HepG2 (cell line): ENCODE data around the gene SLC22A15. TPM values are rescaled to one million over a fixed set of nuclear protein-coding genes. Genes with fewer than 3 reads are reported as not detected.

Experiments
- ATAC-seq: fragments of 200-7000 bp; cut with Tn5 transposase; 3 replicates; pipeline ENCODE4 v1.9.1; 2020; ENCODE audit warnings: mild to moderate bottlenecking, moderate library complexity
- BruUV-seq: library from RNA; stranded (reverse); fragments of 400-500 nt; replicated peaks from 2 replicates; lab custom pipeline; 2021; lab: Mats Ljungman, UMichigan
- CTCF ChIA-PET: fragments of 300-600 bp; formaldehyde crosslinking; extraction: SDS; loops from one replicate; lab custom pipeline; 2021; ENCODE audit warnings: low total read pairs, inconsistent platforms, low intra/inter-chr PET ratio; lab: Yijun Ruan, JAX
- POLR2A ChIA-PET: fragments of 350-600 bp; sonication (Branson Sonifier 250); formaldehyde crosslinking; loops from one replicate; lab custom pipeline; 2020; ENCODE audit warnings: antibody characterized with exemption, inconsistent platforms; lab: Yijun Ruan, JAX
- DNase-seq: peaks from one replicate; pipeline ENCODE4 v3.0.0-alpha.2; 2015; ENCODE audit warnings: low spot score
- FAIRE-seq: peaks from 3 replicates; lab custom pipeline; 2011; peaks lifted over from hg19 to GRCh38; lab: Jason Lieb, UNC
- H2AFZ ChIP-seq: one replicate; pipeline ENCODE4 v1.6.1; 2011; ENCODE audit warnings: low read length, inconsistent platforms
- H3K27ac ChIP-seq: fragments of 300-600 bp; 3 replicates; pipeline ENCODE4 v1.8.0; 2011; ENCODE audit warnings: mixed run types, mild to moderate bottlenecking, mixed read lengths, low read length, inconsistent platforms; ENCODE audit not compliant: insufficient read depth; ENCODE audit errors: extremely low read length
- H3K27me3 ChIP-seq, 2 experiments: fragments of 200-600 bp in 1 of 2; 2 replicates in 1 of 2; 3 replicates in 1 of 2; pipeline versions ENCODE4 v1.6.0 to v1.8.0; 2011; ENCODE audit warnings: low read length in 2 of 2, mild to moderate bottlenecking in 2 of 2, moderate library complexity in 2 of 2, inconsistent platforms in 1 of 2; ENCODE audit not compliant: insufficient read depth in 2 of 2, control insufficient read depth in 1 of 2
- H3K36me3 ChIP-seq, 2 experiments: fragments of 200-600 bp in 1 of 2; replicated peaks in 1 of 2; 2 replicates in 1 of 2; 3 replicates in 1 of 2; pipeline versions ENCODE4 v1.5.1 to v1.8.0; 2011; ENCODE audit warnings: low read length in 2 of 2, inconsistent platforms in 1 of 2; ENCODE audit not compliant: insufficient read depth in 2 of 2, control insufficient read depth in 1 of 2
- H3K4me1 ChIP-seq: 2 replicates; pipeline ENCODE4 v1.5.1; 2012; ENCODE audit warnings: low read length, inconsistent platforms; ENCODE audit not compliant: insufficient read depth
- H3K4me2 ChIP-seq: 2 replicates; pipeline ENCODE4 v1.6.0; 2011; ENCODE audit warnings: low read depth, low read length, inconsistent platforms
- H3K4me3 ChIP-seq, 3 experiments: fragments of 200-600 bp in 1 of 3; sonication (generic), shearing (Covaris generic) in 1 of 3; replicated peaks in 1 of 3; 2 replicates each; pipeline ENCODE4 v1.5.1; 2011 to 2016; ENCODE audit warnings: low read length in 3 of 3, inconsistent platforms in 2 of 3, low read depth in 2 of 3, mild to moderate bottlenecking in 2 of 3, control low read depth in 1 of 3, mixed read lengths in 1 of 3; ENCODE audit not compliant: insufficient read depth in 1 of 3
- H3K79me2 ChIP-seq: one replicate; pipeline ENCODE4 v1.6.1; 2011; ENCODE audit warnings: low read length, inconsistent platforms; ENCODE audit not compliant: insufficient read depth
- H3K9ac ChIP-seq: 2 replicates; pipeline ENCODE4 v1.6.0; 2011; ENCODE audit warnings: mild to moderate bottlenecking, low read depth, low read length, inconsistent platforms; ENCODE audit not compliant: insufficient read depth
- H3K9me3 ChIP-seq: 2 replicates; pipeline ENCODE4 v1.5.1; 2012; ENCODE audit warnings: mild to moderate bottlenecking, low read length
- H4K20me1 ChIP-seq: 2 replicates; pipeline ENCODE4 v1.6.0; 2011; ENCODE audit warnings: inconsistent platforms, mild to moderate bottlenecking, low read length, moderate library complexity; ENCODE audit not compliant: insufficient read depth
- AHR ChIP-seq: IDR thresholded peaks from 2 replicates; pipeline ENCODE4 v1.6.1; 2018; ENCODE audit warnings: missing genetic modification reagents, missing compliant biosample characterization
- ATF7 ChIP-seq, 2 experiments: fragments of 450-650 bp in 1 of 2; sonication (generic) in 1 of 2; formaldehyde crosslinking in 1 of 2; IDR thresholded peaks; 2 replicates each; pipeline versions ENCODE4 v1.4.0 to v1.6.1; 2016 to 2020; ENCODE audit warnings: antibody characterized with exemption in 1 of 2, mild to moderate bottlenecking in 1 of 2, missing genetic modification reagents in 1 of 2
- ETV5 ChIP-seq: IDR thresholded peaks from 2 replicates; pipeline ENCODE4 v1.6.1; 2018; ENCODE audit warnings: missing biosample characterization, missing genetic modification reagents, inconsistent platforms, borderline replicate concordance
- GABPB1 ChIP-seq: IDR thresholded peaks from 2 replicates; pipeline ENCODE4 v1.6.1; 2016; ENCODE audit warnings: mild to moderate bottlenecking, missing genetic modification reagents, moderate library complexity, missing compliant biosample characterization
- HNF4A ChIP-seq: sonication (generic); formaldehyde crosslinking; IDR thresholded peaks from 2 replicates; pipeline ENCODE4 v1.4.0; 2020; ENCODE audit warnings: missing genetic modification reagents
- KAT8 ChIP-seq: IDR thresholded peaks from 2 replicates; pipeline ENCODE4 v1.6.1; 2016; ENCODE audit warnings: missing genetic modification reagents, missing compliant biosample characterization
- PAXIP1 ChIP-seq: sonication (generic); formaldehyde crosslinking; conservative IDR thresholded peaks from 2 replicates; pipeline ENCODE4 v1.4.0; 2020; ENCODE audit warnings: mild to moderate bottlenecking, missing genetic modification reagents, moderate library complexity
- RARA ChIP-seq: IDR thresholded peaks from 2 replicates; pipeline ENCODE4 v1.6.1; 2016; ENCODE audit warnings: missing genetic modification reagents, missing compliant biosample characterization
- ZGPAT ChIP-seq: IDR thresholded peaks from 2 replicates; pipeline ENCODE4 v1.6.1; 2016; ENCODE audit warnings: mild to moderate bottlenecking
- ZNF281 ChIP-seq: sonication (generic); formaldehyde crosslinking; IDR thresholded peaks from 2 replicates; pipeline ENCODE4 v1.4.0; 2020; ENCODE audit warnings: missing genetic modification reagents, borderline replicate concordance
- ZNF574 ChIP-seq: sonication (generic); formaldehyde crosslinking; IDR thresholded peaks from 2 replicates; pipeline ENCODE4 v1.4.0; 2020; ENCODE audit warnings: missing genetic modification reagents
- WGBS: methylation state at CpG from one replicate; pipeline ENCODE4 v1.1.6; 2017; ENCODE audit warnings: low lambda C conversion rate; 5-methylcytosine and 5-hydroxymethylcytosine counted together
- in situ Hi-C: cut with HindIII; loops from 2 replicates; pipeline ENCODE4 v1.10.0; 2017; ENCODE audit warnings: low pct_unique_long_range_greater_than_20kb; ENCODE audit not compliant: extremely low pct_ligation_motif_present
- intact Hi-C: fragments of 100-400 bp; cut with micrococcal nuclease; formaldehyde crosslinking; loops from one replicate; pipeline ENCODE4 v1.10.0; 2022; ENCODE audit not compliant: unreplicated experiment
- polyA plus RNA-seq, 8 experiments: library from polyadenylated mRNA; depleted of rRNA in 3 of 8; stranded (reverse) in 7 of 8; unstranded in 1 of 8; fragments of >200 nt; fragmentation: Illumina TruSeq in 4 of 8; extraction: Trizol in 4 of 8; gene quantifications; 2 replicates each; pipeline versions ENCODE4 v1.2.1 to v1.2.3, GENCODE V29; 2011 to 2016; ENCODE audit warnings: low read depth in 4 of 8, missing spikeins in 1 of 8, mixed read lengths in 1 of 8; ENCODE audit not compliant: insufficient read depth in 1 of 8
- total RNA-seq, 5 experiments: library from RNA; depleted of rRNA; stranded (reverse); fragments of >200 nt; fragmentation: Illumina TruSeq; extraction: Trizol; gene quantifications; 2 replicates each; pipeline ENCODE4 v1.2.3, GENCODE V29; 2016; ENCODE audit warnings: low read depth in 1 of 5

The SLC22A15 gene
- total and polyA plus RNA-seq, 2 of the 13 experiments (the other 11 are each of a cell fraction or from before 2014, with no cell fraction given) = 0.24 to 1.7 TPM

GRCh38 chr1:115977499-115978258, 1.4 kb downstream of the SLC22A15 start:
- H3K9ac ChIP-seq = no peak overlapping the region
- POLR2A ChIA-PET = interaction anchor here (1.0 kb wide), 1 partner anchor 170 kb away, joined by 3 read pairs; no protein-coding TSS in a partner anchor
- no peak overlapping the region for H3K4me3 ChIP-seq
- no peaks in the 10 kb centered on the region for H3K36me3 ChIP-seq
- BruUV-seq = no TSS peak
- H3K27me3 ChIP-seq = peaks cover 0 to 19% of the 10 kb centered on the region in 2 experiments; a peak in 3 of 5 replicates
- intact Hi-C loops (no loop called here), in situ Hi-C loops (loop anchor here (25.0 kb wide), 1 partner anchor 365 kb away; no protein-coding TSS in a partner anchor)
- no peaks in the 10 kb centered on the region for H3K9me3 ChIP-seq
- CTCF ChIA-PET = no interaction called here
- WGBS = 8% methylated on average over 9 of the region's 9 CpGs
- no peak overlapping the region for H3K27ac ChIP-seq
- ATAC-seq = peak; percentile 47
- no peak overlapping the region for H2AFZ ChIP-seq
- peaks cover 25% of the 10 kb centered on the region for H3K4me1 ChIP-seq
- no peak for FAIRE-seq
- peak; percentile 49 for DNase-seq
- no peak overlapping the region; the same call in 1 of the 2 replicates for H3K4me2 ChIP-seq
- no peaks in the 10 kb centered on the region for H3K79me2 ChIP-seq
- H4K20me1 ChIP-seq = no peaks in the 10 kb centered on the region; the same call in 1 of the 2 replicates
- peak; percentile 75; the same call in 1 of the 2 replicates for TF ChIP-seq ZNF281 (CRISPR knock-in tag)
- TF ChIP-seq AHR (CRISPR knock-in tag) = no peak
- TF ChIP-seq ZGPAT (CRISPR knock-in tag) = 0 out of 2 replicates have a peak, but pooled peaks have one; percentile 21
- 0 out of 2 replicates have a peak, but pooled peaks have one; percentile 17 for TF ChIP-seq HNF4A (CRISPR knock-in tag)
- 0 out of 2 replicates have a peak, but pooled peaks have one; percentile 6 for TF ChIP-seq ZNF574 (CRISPR knock-in tag)
- peak; percentile 12; the same call in 1 of the 2 replicates for TF ChIP-seq KAT8
- TF ChIP-seq ATF7 (IDR thresholded peaks at IDR 0.05) = 0 out of 2 replicates have a peak, but pooled peaks have one; percentile 8
- no peak for TF ChIP-seq ATF7 (CRISPR knock-in tag; IDR thresholded peaks at IDR 0.05)
- TF ChIP-seq GABPB1 = peak; percentile 39; the same call in 1 of the 2 replicates
- 0 out of 2 replicates have a peak, but pooled peaks have one; percentile 36 for TF ChIP-seq PAXIP1 (CRISPR knock-in tag)
- TF ChIP-seq ETV5 (CRISPR knock-in tag) = peak; percentile 80; the same call in 1 of the 2 replicates
- peak; percentile 37; the same call in 1 of the 2 replicates for TF ChIP-seq RARA
